GM18870 (cell line): ENCODE data around the gene PTGER4.
"Not testable (repeated sequence)": the region's sequence is repeated elsewhere in the genome, so short reads cannot be mapped to it uniquely, and the experiment has no call there.

Experiments used
- ATAC-seq: cut with Tn5 transposase; IDR thresholded peaks from one replicate; pipeline ENCODE4 v1.9.1; 2021; ENCODE audit warnings: moderate library complexity; ENCODE audit not compliant: unreplicated experiment

PTGER4 gene

GRCh38 chr5:40679913-40680681, at the start of gene PTGER4:
PTGER4 (plus strand) TSS chr5:40679915; CDS start chr5:40680994, 1,079 bp downstream.
- peak; percentile 27 for ATAC-seq

GRCh38 chr5:40630126-40630525, 49.6 kb upstream of the PTGER4 start:
- no peak for ATAC-seq

GRCh38 chr5:40631236-40631635, 48.5 kb upstream of the PTGER4 start:
- no peak for ATAC-seq

- no peak for ATAC-seq
Measured at GRCh38 chr5:40634154-40634553, 45.6 kb upstream of the PTGER4 start.

- ATAC-seq: no peak
Measured at GRCh38 chr5:40634593-40634992, 45.1 kb upstream of the PTGER4 start.

GRCh38 chr5:40639531-40639930, 40.2 kb upstream of the PTGER4 start:
- ATAC-seq: not testable (repeated sequence)

- no peak for ATAC-seq
Measured at GRCh38 chr5:40646266-40646665, 33.4 kb upstream of the PTGER4 start.

- ATAC-seq: no peak
Measured at GRCh38 chr5:40648150-40648549, 31.6 kb upstream of the PTGER4 start.

GRCh38 chr5:40649463-40650030, 30.2 kb upstream of the PTGER4 start:
- no peak for ATAC-seq

GRCh38 chr5:40651201-40651600, 28.5 kb upstream of the PTGER4 start:
- no peak for ATAC-seq

- peak; percentile 10 for ATAC-seq
Measured at GRCh38 chr5:40652441-40653220, 27.1 kb upstream of the PTGER4 start.

GRCh38 chr5:40653221-40654022, 26.3 kb upstream of the PTGER4 start:
- ATAC-seq: peak; percentile 52

- ATAC-seq: no peak
Measured at GRCh38 chr5:40654377-40654991, 25.2 kb upstream of the PTGER4 start.

- no peak for ATAC-seq
Measured at GRCh38 chr5:40655138-40655537, 24.6 kb upstream of the PTGER4 start.

GRCh38 chr5:40656091-40656490, 23.6 kb upstream of the PTGER4 start:
- ATAC-seq: not testable (repeated sequence)

- ATAC-seq: no peak
Measured at GRCh38 chr5:40656766-40657165, 22.9 kb upstream of the PTGER4 start.

- no peak for ATAC-seq
Measured at GRCh38 chr5:40660751-40661150, 19.0 kb upstream of the PTGER4 start.

- no peak for ATAC-seq
Measured at GRCh38 chr5:40665635-40666298, 13.9 kb upstream of the PTGER4 start.

GRCh38 chr5:40666657-40667056, 13.1 kb upstream of the PTGER4 start:
- no peak for ATAC-seq

- no peak for ATAC-seq
Measured at GRCh38 chr5:40667161-40667663, 12.5 kb upstream of the PTGER4 start.
